ENCODE results near the gene NR4A1.

DNA sequence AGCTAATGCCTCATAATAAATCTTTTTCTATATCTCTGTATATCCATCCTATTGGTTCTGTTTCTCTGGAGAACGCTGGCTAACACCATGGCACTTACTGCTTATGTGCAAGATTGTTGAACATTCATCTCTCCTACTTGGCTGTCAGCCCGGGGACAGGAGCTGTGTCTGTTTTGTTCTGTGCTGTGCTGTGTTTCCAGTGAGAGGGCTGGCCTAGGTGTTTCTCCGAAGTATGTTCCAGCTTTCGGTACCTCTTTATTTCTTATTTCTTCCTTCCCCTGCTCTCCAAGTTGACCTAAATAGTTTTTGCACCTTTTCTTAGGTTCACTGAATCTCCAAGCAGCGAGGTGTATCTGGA is 18.8 kb upstream of the NR4A1 start:
- TF ChIP-seq ZNF274 (IDR thresholded peaks at IDR 0.05; ENCODE audit: low read depth, low read length) (no peak), SUZ12 (IDR thresholded peaks at IDR 0.05; ENCODE audit: extremely low read depth, insufficient read depth, insufficient read length) (no peak)

All from NT2/D1 (cell line).